Spleen (tissue), 7 donors: ENCODE data around the gene ATP1B3.
"Not testable (repeated sequence)": the region's sequence is repeated elsewhere in the genome, so short reads cannot be mapped to it uniquely, and the experiment has no call there.

Experiments used
- CTCF ChIP-seq, 11 experiments: fragments of 200-600 bp in 7 of 11; fragments of 450-650 bp in 4 of 11; sonication (generic) in 4 of 11; IDR thresholded peaks in 8 of 11; conservative IDR thresholded peaks in 3 of 11; 1 replicate in 7 of 11; 2 replicates in 4 of 11; pipeline versions ENCODE4 v1.4.0 to v1.8.0; 2016 to 2021; ENCODE audit warnings: antibody characterized with exemption in 11 of 11, inconsistent platforms in 4 of 11, mild to moderate bottlenecking in 1 of 11
- POLR2A ChIP-seq, 3 donors: fragments of 450-650 bp; IDR thresholded peaks; one replicate each; pipeline ENCODE4 v1.5.1; 2017; ENCODE audit warnings: antibody characterized with exemption in 3 of 3, mild to moderate bottlenecking in 1 of 3
- POLR2AphosphoS5 ChIP-seq, 3 donors: sonication (generic); formaldehyde crosslinking; IDR thresholded peaks; one replicate each; pipeline ENCODE4 v1.5.1; 2017; ENCODE audit warnings: antibody characterized with exemption in 3 of 3
- donor health status: DM: no; HTN: no; CAD: no; lungs with moderate emphysema.
- donor health status: DM: no; HTN: no; CAD: no.
- donor health status: DM: no; HTN: no; CAD: no.

GRCh38 chr3:141909986-141910385, 33.5 kb downstream of the ATP1B3 start:
- not testable (repeated sequence) for TF ChIP-seq POLR2A (IDR thresholded peaks at IDR 0.05); CTCF (IDR thresholded peaks at IDR 0.05 in 8 of 11, conservative IDR thresholded peaks at IDR 0.05 in 3 of 11); POLR2AphosphoS5 (IDR thresholded peaks at IDR 0.05)
